Mucosa of rectum (tissue), 2 donors: ENCODE results near the gene STX4.

Experiments
- H3K27ac ChIP-seq, 2 donors: one replicate each; pipeline ENCODE4 v1.7.0; 2013; ENCODE audit warnings: inconsistent platforms in 2 of 2, low read depth in 2 of 2, low read length in 2 of 2
- H3K27me3 ChIP-seq, 2 donors: one replicate each; pipeline ENCODE4 v1.7.0; 2013; ENCODE audit warnings: low read length in 2 of 2; ENCODE audit not compliant: control insufficient read depth in 2 of 2, insufficient read depth in 2 of 2
- H3K36me3 ChIP-seq, 2 donors: one replicate each; pipeline ENCODE4 v1.7.0; 2013; ENCODE audit warnings: low read length in 2 of 2; ENCODE audit not compliant: control insufficient read depth in 2 of 2, insufficient read depth in 2 of 2
- H3K4me1 ChIP-seq, 2 donors: one replicate each; pipeline ENCODE4 v1.7.0; 2013; ENCODE audit warnings: low read length in 2 of 2, mild to moderate bottlenecking in 1 of 2; ENCODE audit not compliant: control insufficient read depth in 2 of 2, insufficient read depth in 2 of 2
- H3K4me3 ChIP-seq, 2 donors: one replicate each; pipeline ENCODE4 v1.7.0; 2013; ENCODE audit warnings: low read length in 2 of 2
- H3K9ac ChIP-seq, 2 donors: one replicate each; pipeline ENCODE4 v1.7.0; 2013; ENCODE audit warnings: low read length in 2 of 2, low read depth in 1 of 2, mild to moderate bottlenecking in 1 of 2
- H3K9me3 ChIP-seq, 2 donors: one replicate each; pipeline ENCODE4 v1.7.0; 2013; ENCODE audit warnings: low read length in 2 of 2; ENCODE audit not compliant: control insufficient read depth in 2 of 2
- donor health status: healthy.
- donor health status: Normal muscosa, but diverticular disease.

The STX4 gene

DNA sequence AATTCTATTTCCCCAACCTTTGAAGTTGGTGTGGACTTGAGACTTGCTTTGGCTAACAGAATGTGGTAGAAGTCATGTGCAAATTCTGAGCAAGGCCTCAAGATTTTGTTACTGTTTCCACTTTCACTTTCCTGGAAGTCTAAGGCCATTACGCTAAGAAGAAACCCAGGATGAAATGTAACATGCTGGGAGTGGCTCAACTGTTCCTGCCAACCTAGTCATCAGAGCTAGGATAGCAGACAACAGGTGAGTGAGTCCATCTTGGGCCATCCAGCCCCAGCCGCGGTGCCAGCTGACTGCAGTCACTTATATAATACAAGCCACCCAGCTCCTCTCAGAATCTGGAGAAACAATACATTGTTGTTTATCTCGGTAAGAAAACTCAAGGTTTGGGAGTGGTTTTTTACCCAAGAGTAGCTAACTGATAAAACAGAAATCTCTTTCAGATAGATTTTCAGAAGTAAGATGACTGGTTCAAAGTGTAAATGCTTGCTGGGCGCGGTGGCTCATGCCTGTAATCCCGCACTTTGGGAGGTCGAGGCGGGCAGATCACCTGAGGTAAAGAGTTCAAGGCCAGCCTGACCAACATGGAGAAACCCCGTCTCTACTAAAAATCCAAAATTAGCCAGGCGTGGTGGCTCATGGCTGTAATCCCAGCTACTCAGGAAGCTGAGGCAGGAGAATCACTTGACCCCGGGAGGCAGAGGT is 10.7 kb upstream of the STX4 start:
- H3K4me3 ChIP-seq: no peak overlapping the region
- no peak overlapping the region for H3K27ac ChIP-seq
- no peaks in the 10 kb centered on the region for H3K36me3 ChIP-seq
- H3K4me1 ChIP-seq: no peaks in the 10 kb centered on the region
- H3K9me3 ChIP-seq: no peaks in the 10 kb centered on the region
- no peak overlapping the region for H3K9ac ChIP-seq
- H3K27me3 ChIP-seq: no peaks in the 10 kb centered on the region

DNA sequence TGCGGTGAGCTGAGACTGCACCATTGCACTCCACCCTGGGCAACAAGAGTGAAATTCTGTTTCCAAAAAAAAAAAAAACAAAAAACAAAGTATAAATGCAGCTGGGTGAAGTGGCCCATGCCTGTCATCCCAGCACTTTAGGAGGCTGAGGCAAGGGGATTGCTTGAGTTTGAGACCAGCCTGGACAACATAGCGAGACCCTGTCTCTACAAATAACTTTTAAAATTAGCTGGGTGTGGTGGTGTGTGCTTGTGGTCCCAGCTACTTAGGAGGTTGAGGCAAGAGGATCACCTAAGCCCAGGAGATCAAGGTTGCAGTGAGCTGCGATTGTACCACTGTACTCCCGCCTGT is 10.1 kb upstream of the STX4 start:
- no peak overlapping the region for H3K4me3 ChIP-seq
- no peaks in the 10 kb centered on the region for H3K9me3 ChIP-seq
- no peak overlapping the region for H3K9ac ChIP-seq

DNA sequence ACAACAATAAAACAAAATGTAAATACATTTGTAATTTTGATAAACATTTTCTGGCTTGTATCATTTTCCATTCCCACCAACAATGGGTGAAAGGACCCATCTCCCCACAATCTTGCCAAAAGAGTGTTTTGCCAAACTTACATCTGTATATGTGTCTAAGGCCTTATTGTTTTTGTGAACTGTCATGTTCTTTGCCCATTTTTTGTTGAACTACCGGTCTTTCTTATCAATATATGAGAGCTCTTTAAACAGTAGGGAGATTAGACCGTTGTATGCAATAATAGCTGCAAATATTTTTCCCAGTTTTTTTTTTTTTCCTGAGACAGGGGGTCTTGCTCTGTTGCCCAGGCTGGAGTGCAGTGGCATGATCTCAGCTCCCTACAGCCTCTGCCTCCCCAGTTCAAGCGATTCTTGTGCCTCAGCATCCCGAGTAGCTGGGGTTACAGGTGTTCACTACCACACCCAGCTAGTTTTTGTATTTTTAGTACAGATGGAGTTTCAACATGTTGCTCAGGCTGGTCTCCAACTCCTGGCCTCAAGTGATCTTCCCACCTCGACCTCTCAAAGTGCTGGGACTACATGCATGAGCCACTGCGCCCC is 9.6 kb upstream of the STX4 start:
- Histone ChIP-seq H3K9me3 (no peaks in the 10 kb centered on the region), H3K4me1 (no peaks in the 10 kb centered on the region), H3K27ac (no peak overlapping the region), H3K4me3 (no peak overlapping the region), H3K9ac (no peak overlapping the region), H3K36me3 (no peaks in the 10 kb centered on the region), H3K27me3 (no peaks in the 10 kb centered on the region)

More for the DNA sequence above, 10.1 kb upstream of the STX4 start:
- no peak overlapping the region for H3K27ac ChIP-seq
- no peaks in the 10 kb centered on the region for H3K27me3 ChIP-seq
- H3K36me3 ChIP-seq: no peaks in the 10 kb centered on the region
- no peaks in the 10 kb centered on the region for H3K4me1 ChIP-seq

DNA sequence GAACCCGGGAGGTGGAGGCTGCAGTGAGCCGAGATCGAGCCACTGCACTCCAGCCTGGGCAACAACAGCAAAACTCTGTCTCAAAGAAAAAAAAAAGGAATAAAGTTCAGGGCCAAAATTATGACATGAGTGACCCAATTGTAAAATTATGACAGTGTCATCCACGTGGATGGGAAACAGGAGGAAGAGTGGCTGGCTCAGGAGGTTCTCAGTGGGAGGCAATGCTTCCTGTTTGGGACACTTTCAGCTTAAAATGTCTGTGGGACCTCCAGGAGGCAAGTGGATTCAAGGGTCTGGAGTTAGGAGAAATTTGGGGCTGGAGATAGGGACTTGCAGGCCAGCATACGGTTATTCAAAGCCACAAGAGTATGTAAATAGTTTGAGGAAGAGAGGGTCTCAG is 8.0 kb upstream of the STX4 start:
- no peaks in the 10 kb centered on the region for H3K9me3 ChIP-seq
- no peaks in the 10 kb centered on the region for H3K4me1 ChIP-seq
- no peak overlapping the region for H3K27ac ChIP-seq
- no peak overlapping the region for H3K9ac ChIP-seq
- H3K4me3 ChIP-seq: no peak overlapping the region
- no peaks in the 10 kb centered on the region for H3K27me3 ChIP-seq
- H3K36me3 ChIP-seq: no peaks in the 10 kb centered on the region

DNA sequence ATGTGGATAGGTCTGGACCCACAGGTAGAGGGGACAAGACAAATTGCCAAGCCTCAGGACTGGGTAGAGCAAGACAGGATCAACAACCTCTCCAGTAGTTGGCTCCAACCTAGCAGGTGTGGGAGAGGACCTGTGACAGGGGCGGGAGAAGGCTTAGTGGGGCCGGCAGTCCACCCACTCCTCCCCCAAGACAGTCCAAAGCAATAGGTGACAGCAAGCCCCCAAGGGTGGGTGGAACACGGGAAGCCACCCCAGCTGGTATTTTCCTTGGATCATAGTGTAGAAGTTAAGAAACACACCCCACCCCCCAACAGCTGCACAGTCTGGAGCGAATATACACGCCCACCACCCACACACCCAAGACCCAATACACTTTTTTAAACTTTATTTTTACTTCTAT is 4.1 kb upstream of the STX4 start:
- Histone ChIP-seq H3K9ac (no peak overlapping the region), H3K4me1 (peaks cover 8% of the 10 kb centered on the region in 2 donors), H3K4me3 (no peak overlapping the region), H3K27ac (no peak overlapping the region), H3K27me3 (no peaks in the 10 kb centered on the region), H3K36me3 (peaks cover 0 to under 1% of the 10 kb centered on the region in 2 donors), H3K9me3 (no peaks in the 10 kb centered on the region)

DNA sequence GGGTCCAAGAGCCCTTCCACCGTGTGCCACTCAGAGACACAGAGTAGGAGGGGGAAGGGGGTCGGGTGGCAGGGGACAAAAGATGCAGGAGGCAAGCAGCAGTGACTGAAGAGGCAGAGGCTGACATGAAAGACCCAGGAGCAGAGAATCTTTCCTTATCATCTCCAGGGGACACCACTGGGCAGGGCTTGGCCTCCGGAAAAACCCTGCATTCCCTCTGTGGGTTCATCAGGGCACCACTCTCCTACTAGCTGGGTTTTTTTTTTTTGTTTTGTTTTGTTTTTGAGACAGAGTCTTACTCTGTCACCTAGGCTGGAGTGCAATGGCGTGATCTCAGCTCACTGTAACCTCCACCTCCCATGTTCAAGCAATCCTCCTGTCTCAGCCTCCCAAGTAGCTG is 2.1 kb upstream of the STX4 start:
- no peak overlapping the region for H3K4me3 ChIP-seq
- H3K4me1 ChIP-seq: peaks cover 12 to 14% of the 10 kb centered on the region in 2 donors
- no peaks in the 10 kb centered on the region for H3K9me3 ChIP-seq
- peaks cover 2 to 16% of the 10 kb centered on the region in 2 donors for H3K36me3 ChIP-seq
- H3K27me3 ChIP-seq: no peaks in the 10 kb centered on the region
- no peak overlapping the region for H3K9ac ChIP-seq
- no peak overlapping the region for H3K27ac ChIP-seq

DNA sequence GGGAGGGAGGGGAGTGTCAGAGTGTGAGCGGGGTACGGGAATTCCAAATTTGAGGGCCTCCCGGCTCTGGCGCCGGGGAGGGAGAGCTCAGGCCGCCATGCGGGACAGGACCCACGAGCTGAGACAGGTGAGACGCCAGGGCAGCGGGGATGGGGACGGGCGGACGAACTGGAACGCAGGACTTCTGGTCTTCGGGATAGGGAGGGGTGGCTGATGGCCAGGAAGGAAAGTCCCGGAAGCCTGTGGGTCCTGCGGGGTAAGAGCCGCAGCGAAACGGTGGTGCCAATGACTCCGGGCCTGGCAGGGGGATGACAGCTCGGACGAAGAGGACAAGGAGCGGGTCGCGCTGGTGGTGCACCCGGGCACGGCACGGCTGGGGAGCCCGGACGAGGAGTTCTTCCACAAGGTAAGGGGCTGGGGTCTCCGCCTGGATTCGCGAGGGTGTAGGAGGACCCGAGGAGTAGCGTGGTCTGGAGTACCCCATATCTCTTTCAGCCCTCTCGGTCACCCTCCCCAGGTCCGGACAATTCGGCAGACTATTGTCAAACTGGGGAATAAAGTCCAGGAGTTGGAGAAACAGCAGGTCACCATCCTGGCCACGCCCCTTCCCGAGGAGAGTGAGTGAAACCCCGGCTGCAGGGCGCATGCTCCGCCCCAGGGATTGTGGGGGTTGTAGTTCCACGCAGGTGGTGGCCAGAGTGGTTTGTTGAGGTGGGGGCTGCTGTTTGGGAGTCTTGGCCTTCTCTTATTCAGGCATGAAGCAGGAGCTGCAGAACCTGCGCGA is 543 bp downstream of the STX4 start:
- peak overlapping the region; percentile 93 to 95 for H3K27ac ChIP-seq
- no peaks in the 10 kb centered on the region for H3K27me3 ChIP-seq
- peak overlapping the region; percentile 89 to 93 for H3K9ac ChIP-seq
- peak overlapping the region; percentile 98 to 99 for H3K4me3 ChIP-seq
- peaks cover 19 to 33% of the 10 kb centered on the region in 2 donors for H3K36me3 ChIP-seq
- peaks cover 12 to 18% of the 10 kb centered on the region in 2 donors for H3K4me1 ChIP-seq
- H3K9me3 ChIP-seq: no peaks in the 10 kb centered on the region

DNA sequence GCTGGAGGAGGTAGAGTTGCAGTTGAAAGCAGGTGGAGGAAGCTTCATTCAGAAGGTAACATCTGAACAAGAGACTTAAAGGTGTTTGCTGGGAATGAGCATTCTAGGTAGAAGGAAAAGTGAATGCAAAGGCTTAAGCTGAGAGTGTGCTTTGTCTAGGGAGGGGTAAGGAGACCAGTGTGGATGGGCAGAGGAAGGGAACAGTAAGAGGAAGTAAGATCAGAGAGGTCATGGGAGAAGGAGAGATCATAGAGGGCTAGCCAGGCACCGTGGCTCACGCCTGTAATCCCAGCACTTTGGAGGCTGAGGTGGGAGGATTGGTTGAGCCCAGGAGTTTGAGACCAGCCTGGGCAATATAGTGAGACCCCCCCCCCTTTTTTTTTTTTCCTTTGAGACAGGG is 3.3 kb downstream of the STX4 start:
- no peak overlapping the region for H3K9ac ChIP-seq
- H3K27ac ChIP-seq: no peak overlapping the region
- peaks cover 12 to 18% of the 10 kb centered on the region in 2 donors for H3K4me1 ChIP-seq
- peaks cover 30 to 49% of the 10 kb centered on the region in 2 donors for H3K36me3 ChIP-seq
- no peaks in the 10 kb centered on the region for H3K9me3 ChIP-seq
- H3K4me3 ChIP-seq: no peak overlapping the region
- no peaks in the 10 kb centered on the region for H3K27me3 ChIP-seq

DNA sequence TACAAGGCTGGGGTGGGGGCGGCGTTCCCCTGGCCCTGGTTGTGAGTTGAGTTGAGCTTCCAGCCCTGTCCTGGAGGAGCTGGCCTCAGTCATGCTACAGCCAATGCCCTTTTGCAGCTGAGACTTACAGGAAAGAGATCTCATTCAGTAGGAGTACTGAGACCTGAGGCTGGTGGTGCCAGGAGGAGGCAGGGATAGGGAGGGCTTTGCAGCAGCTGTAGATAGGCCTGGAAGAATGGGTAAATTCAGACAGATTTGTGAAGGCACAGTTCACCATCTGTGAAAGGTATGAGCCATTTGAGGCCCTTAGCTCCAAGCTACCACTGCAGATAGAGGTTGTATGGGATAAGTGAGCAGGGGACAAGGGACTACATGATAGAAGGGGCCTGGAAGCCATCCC is 5.6 kb downstream of the STX4 start:
- H3K36me3 ChIP-seq: peaks cover 34 to 49% of the 10 kb centered on the region in 2 donors
- H3K9ac ChIP-seq: no peak overlapping the region
- no peak overlapping the region for H3K27ac ChIP-seq

DNA sequence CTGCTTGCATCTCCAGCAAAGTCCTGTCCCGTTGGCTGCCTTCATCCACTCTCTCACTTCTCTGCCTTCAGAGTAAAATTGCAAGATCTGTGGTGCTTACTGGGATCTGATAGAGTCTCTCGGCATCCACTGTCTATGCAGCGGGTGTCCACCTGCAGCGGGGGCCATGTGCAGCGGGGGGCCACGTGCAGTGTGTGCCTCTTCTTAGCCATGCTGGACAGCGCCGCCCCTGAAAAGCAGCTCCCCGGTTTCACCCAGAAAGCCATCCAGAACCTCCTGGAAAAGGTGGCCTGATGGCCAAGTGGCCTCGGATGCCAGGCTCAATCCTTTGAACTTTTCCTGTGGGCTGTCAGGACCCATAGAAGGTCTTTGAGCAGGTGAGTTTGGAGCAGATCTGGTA is 9.5 kb downstream of the STX4 start:
- H3K9ac ChIP-seq: no peak overlapping the region

More for the DNA sequence above, 5.6 kb downstream of the STX4 start:
- no peak overlapping the region for H3K4me3 ChIP-seq
- H3K27me3 ChIP-seq: no peaks in the 10 kb centered on the region
- H3K9me3 ChIP-seq: no peaks in the 10 kb centered on the region
- peaks cover 5 to 11% of the 10 kb centered on the region in 2 donors for H3K4me1 ChIP-seq

More for the DNA sequence above, 9.5 kb downstream of the STX4 start:
- no peaks in the 10 kb centered on the region for H3K9me3 ChIP-seq
- no peaks in the 10 kb centered on the region for H3K4me1 ChIP-seq
- no peak overlapping the region for H3K4me3 ChIP-seq
- H3K36me3 ChIP-seq: peaks cover 25 to 26% of the 10 kb centered on the region in 2 donors
- no peaks in the 10 kb centered on the region for H3K27me3 ChIP-seq
- H3K27ac ChIP-seq: no peak overlapping the region
